Measurements from ENCODE around the gene PDCD1.

PDCD1 gene

GRCh38 chr2:241865416-241865956, 6.8 kb upstream of the PDCD1 start:
- DNase-seq (ENCODE audit: low spot score) = no peak

- no peak for DNase-seq (ENCODE audit: low spot score)
These were observed 6.1 kb upstream of the PDCD1 start for GRCh38 chr2:241864850-241865213.

- no peak for DNase-seq (ENCODE audit: low spot score)
These were observed 5.6 kb upstream of the PDCD1 start for GRCh38 chr2:241864168-241864849.

- no peak for DNase-seq (ENCODE audit: low spot score)
These were observed 4.9 kb upstream of the PDCD1 start for GRCh38 chr2:241863536-241863954.

GRCh38 chr2:241862775-241863535, 4.3 kb upstream of the PDCD1 start:
- DNase-seq (ENCODE audit: low spot score) = no peak

- no peak for DNase-seq (ENCODE audit: low spot score)
These were observed 3.4 kb upstream of the PDCD1 start for GRCh38 chr2:241862093-241862492.

GRCh38 chr2:241861264-241861663, 2.6 kb upstream of the PDCD1 start:
- DNase-seq (ENCODE audit: low spot score) = no peak

- no peak for DNase-seq (ENCODE audit: low spot score)
These were observed 1.7 kb upstream of the PDCD1 start for GRCh38 chr2:241860184-241861078.

- no peak for DNase-seq (ENCODE audit: low spot score)
These were observed 916 bp upstream of the PDCD1 start for GRCh38 chr2:241859436-241860183.

GRCh38 chr2:241859017-241859435, 332 bp upstream of the PDCD1 start:
- DNase-seq (ENCODE audit: low spot score) = no peak

GRCh38 chr2:241857572-241858121, 1.0 kb downstream of the PDCD1 start:
- no peak for DNase-seq (ENCODE audit: low spot score)

GRCh38 chr2:241857041-241857541, 1.6 kb downstream of the PDCD1 start:
- DNase-seq (ENCODE audit: low spot score) = no peak

- no peak for DNase-seq (ENCODE audit: low spot score)
These were observed 2.7 kb downstream of the PDCD1 start for GRCh38 chr2:241855888-241856422.

GRCh38 chr2:241855245-241855887, 3.3 kb downstream of the PDCD1 start:
- DNase-seq (ENCODE audit: low spot score) = no peak

- DNase-seq (ENCODE audit: low spot score) = no peak
These were observed 4.1 kb downstream of the PDCD1 start for GRCh38 chr2:241854342-241855244.

GRCh38 chr2:241853651-241854341, 4.9 kb downstream of the PDCD1 start:
- DNase-seq (ENCODE audit: low spot score) = no peak

GRCh38 chr2:241852981-241853631, 5.6 kb downstream of the PDCD1 start:
- no peak for DNase-seq (ENCODE audit: low spot score)

Data from globus pallidus (tissue), 1 donor.